HG02970 (cell line): Measurements from ENCODE around the gene CHRNB2.

Source experiments
- ATAC-seq: cut with Tn5 transposase; IDR thresholded peaks from one replicate; pipeline ENCODE4 v1.9.1; 2021; ENCODE audit warnings: mild to moderate bottlenecking, moderate library complexity, moderate number of reproducible peaks; ENCODE audit not compliant: unreplicated experiment, low FRiP score

Gene CHRNB2

DNA sequence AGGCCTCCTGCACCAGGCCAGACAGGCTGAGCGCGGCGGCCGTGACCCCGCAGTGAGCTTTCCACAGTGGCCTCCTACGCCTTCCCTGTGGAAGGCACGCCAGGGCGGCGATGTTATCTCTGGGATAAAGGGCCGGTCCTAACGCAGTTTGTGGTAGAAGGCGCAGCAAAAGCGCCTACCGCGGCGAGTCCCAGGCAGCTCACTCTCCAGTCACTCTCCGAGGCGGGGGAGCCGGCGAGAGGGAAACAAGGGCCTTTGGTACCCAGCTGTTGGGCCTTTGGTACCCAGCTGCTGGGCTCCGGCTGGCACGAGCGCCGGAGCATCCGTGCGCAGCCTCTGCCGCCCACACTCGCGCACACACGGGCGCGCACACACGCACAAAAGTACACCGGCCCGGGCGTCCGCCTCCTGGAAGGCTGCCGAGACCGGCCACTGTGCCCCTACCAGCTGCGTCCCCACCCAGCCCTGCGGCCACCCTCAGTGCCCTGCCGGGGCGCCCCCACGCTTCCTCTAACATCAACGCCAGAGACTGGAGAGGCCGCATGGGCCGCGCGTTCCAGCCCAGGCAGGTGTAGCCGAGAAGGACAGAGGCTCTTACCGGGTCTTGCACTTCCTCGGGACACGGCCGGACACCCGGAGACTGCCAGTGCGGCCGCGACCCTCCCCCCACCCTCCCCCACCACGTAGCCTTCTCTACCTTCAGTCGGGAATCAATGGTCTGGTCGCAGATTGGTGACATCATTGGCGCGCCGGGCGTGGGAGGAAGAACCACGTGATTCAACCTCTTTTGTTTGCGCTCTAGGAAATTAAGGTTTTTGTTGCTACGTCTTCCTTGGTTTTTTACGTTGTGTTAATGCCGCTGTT, 59.9 kb downstream of the CHRNB2 start:
- ATAC-seq: peak; percentile 48

DNA sequence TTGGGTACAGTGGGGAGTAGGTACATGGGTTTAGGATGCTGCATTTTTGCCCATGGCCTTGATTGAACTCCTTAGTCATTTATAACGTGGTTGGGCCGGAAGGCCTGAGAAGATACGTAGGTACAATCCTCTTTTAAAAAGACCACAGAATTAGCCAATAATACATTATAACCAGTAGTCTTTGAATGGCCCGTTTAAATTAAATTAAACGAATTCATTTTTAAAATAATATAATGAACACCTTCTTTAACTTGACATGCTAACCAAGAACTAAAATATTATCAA, 60.5 kb downstream of the CHRNB2 start:
- ATAC-seq: peak; percentile 7

DNA sequence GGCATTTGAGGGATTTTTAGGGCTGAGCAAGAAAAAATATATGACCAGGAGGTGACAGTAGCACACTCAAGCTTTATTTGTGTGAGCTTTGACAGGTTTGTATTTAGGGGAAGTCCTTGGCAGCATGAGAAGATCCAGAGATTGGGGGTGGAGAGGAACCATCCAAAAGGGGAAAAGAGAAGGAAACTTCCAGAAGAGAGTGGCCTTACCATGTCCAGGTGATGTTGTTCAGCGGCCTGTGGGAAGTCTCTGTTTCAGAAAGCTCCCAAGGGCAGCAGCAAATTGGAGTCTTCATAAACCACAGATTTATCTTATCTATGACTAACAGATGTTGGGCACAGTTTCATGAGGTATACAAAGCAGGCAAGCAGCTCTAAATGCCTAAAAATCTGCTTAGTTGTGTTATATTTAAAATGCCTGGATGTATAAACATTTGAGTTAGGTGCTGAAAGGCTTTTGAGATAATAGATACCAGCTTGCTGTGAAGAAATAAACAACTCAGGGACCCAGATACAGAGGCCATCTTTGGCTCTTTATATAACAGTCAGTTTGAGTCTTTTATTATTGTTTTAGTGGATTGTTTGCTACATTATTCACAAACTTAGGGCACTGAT, 61.6 kb downstream of the CHRNB2 start:
- no peak for ATAC-seq
